Body of pancreas (tissue), 4 donors: ENCODE data around the gene ATF3.

Source experiments
- CTCF ChIP-seq, 7 experiments: fragments of 450-650 bp in 4 of 7; fragments of 200-600 bp in 3 of 7; sonication (generic) in 3 of 7; IDR thresholded peaks; one replicate each; pipeline ENCODE4 v1.5.1; 2016 to 2019; ENCODE audit warnings: antibody characterized with exemption in 7 of 7
- POLR2A ChIP-seq, 3 donors: fragments of 450-650 bp; IDR thresholded peaks; one replicate each; pipeline ENCODE4 v1.6.1; 2016; ENCODE audit warnings: antibody characterized with exemption in 3 of 3, mild to moderate bottlenecking in 2 of 3

- TF ChIP-seq CTCF (IDR thresholded peaks at IDR 0.05) (no peak), POLR2A (IDR thresholded peaks at IDR 0.05) (no peak)
Measured at GRCh38 chr1:212595229-212595628, 13.3 kb upstream of the ATF3 start.
